HFFc6 (cell line): ENCODE results near the gene SGIP1. TPM values are rescaled to one million over a fixed set of nuclear protein-coding genes. Genes with fewer than 3 reads are reported as not detected.

Experiments used
- DNase-seq: peaks from one replicate; pipeline ENCODE4 v3.0.0-alpha.2; 2018
- H3K27ac Mint-ChIP-seq: 2 replicates; pipeline ENCODE4 v1.8.0; 2020; ENCODE audit warnings: mild to moderate bottlenecking, mixed read lengths
- H3K27me3 Mint-ChIP-seq: 2 replicates; pipeline ENCODE4 v1.8.0; 2021; ENCODE audit warnings: mild to moderate bottlenecking, moderate library complexity, mixed read lengths; ENCODE audit not compliant: insufficient read depth
- H3K36me3 Mint-ChIP-seq: 2 replicates; pipeline ENCODE4 v1.8.0; 2021; ENCODE audit warnings: low read depth, mixed read lengths
- H3K4me1 Mint-ChIP-seq: 2 replicates; pipeline ENCODE4 v1.8.0; 2020; ENCODE audit warnings: low read depth, mixed read lengths
- H3K4me3 Mint-ChIP-seq: 2 replicates; pipeline ENCODE4 v1.8.0; 2020; ENCODE audit warnings: mild to moderate bottlenecking, moderate library complexity, mixed read lengths
- H3K9me3 Mint-ChIP-seq: 2 replicates; pipeline ENCODE4 v1.8.0; 2020; ENCODE audit warnings: mild to moderate bottlenecking, mixed read lengths
- CTCF ChIP-seq: fragments of 200-600 bp; sonication (generic); IDR thresholded peaks from 2 replicates; pipeline ENCODE4 v1.5.0; 2021; ENCODE audit warnings: antibody characterized with exemption, mild to moderate bottlenecking
- total RNA-seq, 6 experiments: library from RNA; stranded (reverse); fragmentation: NEBNext Ultra II Directional; extraction: Animal tissue kit (Norgen Biotek cat#: 25700); gene quantifications; 2 replicates in 1 of 6; 3 replicates in 5 of 6; pipeline ENCODE4 v1.2.3, GENCODE V29; 2021

The SGIP1 gene
- total RNA-seq, 6 experiments from 2014 or later: 53.3 to 72.0 (median 57.9) TPM

DNA sequence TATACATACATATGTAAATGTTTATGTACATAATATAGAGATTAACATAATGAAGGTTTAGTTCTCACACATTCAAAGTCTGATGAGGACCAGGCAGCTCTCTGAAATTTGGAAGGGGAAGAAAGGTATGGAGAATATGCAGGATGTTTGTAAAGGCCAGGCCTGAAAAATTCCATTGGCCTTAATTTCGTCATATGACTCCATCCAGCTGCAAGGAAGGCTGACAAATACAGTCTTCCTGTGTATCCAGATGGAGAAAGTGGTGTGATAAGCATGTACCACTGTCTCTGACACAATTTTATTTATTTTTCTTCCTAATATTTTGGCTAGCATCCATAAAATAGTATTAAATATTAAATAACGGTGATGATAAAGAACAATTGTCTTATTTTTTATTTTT is 6.3 kb upstream of the SGIP1 start:
- Mint-ChIP-seq H3K4me3 (no peak overlapping the region), H3K9me3 (no peaks in the 10 kb centered on the region), H3K27ac (peak overlapping the region; percentile 74), H3K27me3 (no peaks in the 10 kb centered on the region; the same call in none of the 2 replicates), H3K36me3 (peaks cover 7% of the 10 kb centered on the region; the same call in 1 of the 2 replicates), H3K4me1 (peaks cover 88% of the 10 kb centered on the region)
- no peak for TF ChIP-seq CTCF
- peak; percentile 48 for DNase-seq

DNA sequence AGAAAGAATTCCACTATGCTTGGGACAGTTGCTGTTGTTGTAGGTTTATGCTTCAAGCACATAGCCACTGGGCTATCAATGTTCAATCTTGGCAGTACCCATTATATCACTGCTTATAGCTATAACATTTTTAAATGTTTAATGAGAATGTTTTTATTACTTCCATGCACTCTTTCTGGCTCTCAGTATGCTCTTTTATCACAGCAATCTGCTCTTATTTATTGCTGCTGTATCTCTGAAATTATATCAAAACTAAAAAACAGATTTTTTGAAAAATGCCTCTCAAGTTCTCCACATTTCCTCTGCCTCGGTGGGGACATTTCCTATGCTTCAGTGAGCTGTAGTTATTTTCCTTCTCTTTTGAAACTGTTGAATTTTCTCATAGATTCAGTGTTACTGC is 5.4 kb upstream of the SGIP1 start:
- Mint-ChIP-seq H3K4me1 (peaks cover 87% of the 10 kb centered on the region), H3K4me3 (no peak overlapping the region), H3K9me3 (no peaks in the 10 kb centered on the region), H3K36me3 (peaks cover 7% of the 10 kb centered on the region; the same call in 1 of the 2 replicates), H3K27ac (no peak overlapping the region), H3K27me3 (no peaks in the 10 kb centered on the region; the same call in none of the 2 replicates)
- no peak for TF ChIP-seq CTCF
- DNase-seq: no peak

DNA sequence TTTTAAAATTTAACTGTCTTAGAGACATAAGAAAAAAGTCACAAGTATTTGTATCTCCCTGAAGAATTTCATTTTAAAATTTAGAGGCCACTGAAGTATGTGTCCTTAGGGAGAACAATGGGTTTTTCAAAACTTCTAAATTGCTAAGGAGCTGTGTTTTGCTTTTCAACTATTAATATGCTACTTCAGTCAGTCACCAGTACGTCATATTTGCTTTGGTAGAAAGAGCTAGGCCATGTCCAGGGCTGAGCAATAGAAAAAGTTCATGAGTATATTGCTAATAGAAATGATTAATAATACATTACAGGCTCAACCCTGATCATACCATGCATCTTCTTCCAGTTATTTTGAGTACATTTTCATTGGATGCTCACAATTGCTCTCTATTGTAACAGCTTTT is 1.7 kb upstream of the SGIP1 start:
- H3K36me3 Mint-ChIP-seq: peaks cover 32% of the 10 kb centered on the region
- DNase-seq: no peak

DNA sequence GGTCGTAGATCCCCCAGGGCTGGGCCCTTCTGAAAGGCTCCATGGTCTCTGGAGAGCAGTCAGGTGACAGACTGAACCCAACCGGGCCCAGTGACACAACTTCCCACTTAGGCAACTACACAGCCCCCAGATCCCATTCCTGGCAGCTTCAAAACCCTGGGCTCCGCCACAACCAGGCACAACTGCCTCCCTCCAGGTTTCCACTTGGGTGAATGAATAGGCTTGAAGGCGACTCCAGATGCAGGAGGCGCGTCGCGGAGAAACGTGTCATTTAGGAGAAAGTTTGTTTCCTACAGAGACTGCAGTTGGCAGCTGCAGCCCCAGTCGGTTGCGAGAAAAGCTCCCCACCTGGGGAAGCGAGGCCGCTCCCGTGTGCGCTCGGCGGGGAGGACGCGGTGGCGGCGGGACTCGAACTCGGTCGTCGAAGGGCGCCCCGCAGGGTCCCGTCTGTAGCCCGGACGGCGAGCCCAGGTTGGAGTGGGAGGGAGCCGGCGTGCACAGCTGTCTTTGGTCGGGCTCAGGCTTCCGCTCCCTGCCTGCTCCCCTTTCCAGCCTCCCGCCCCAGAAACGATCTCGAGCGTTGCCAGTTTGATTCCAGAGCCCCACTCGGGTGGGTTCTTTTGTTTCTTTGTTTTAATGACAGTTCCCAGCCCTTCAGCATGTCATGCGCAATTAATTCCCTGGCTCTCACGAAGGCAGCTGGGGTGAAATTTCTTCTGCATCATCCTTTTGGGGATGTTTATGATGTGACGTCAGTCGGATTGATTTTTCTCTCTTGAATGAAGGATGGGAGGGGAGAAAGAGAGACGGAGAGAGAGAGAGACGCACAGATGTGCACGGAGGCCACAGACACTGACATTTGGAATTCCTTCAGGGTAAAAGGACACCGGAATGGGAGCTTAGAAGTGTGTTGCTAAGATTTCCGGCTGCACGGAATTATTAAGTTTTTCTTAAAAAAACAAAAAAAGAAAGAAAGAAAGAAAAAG is 862 bp upstream of the SGIP1 start:
- H3K27ac Mint-ChIP-seq: peak overlapping the region; percentile 92
- TF ChIP-seq CTCF: no peak
- peak overlapping the region; percentile 96 for H3K4me3 Mint-ChIP-seq
- H3K36me3 Mint-ChIP-seq: peaks cover 35% of the 10 kb centered on the region
- no peaks in the 10 kb centered on the region; the same call in none of the 2 replicates for H3K27me3 Mint-ChIP-seq
- DNase-seq: peak; percentile 72
- H3K4me1 Mint-ChIP-seq: peaks cover 84% of the 10 kb centered on the region
- H3K9me3 Mint-ChIP-seq: no peaks in the 10 kb centered on the region

More for the DNA sequence above, 1.7 kb upstream of the SGIP1 start:
- Mint-ChIP-seq H3K9me3 (no peaks in the 10 kb centered on the region), H3K27me3 (no peaks in the 10 kb centered on the region; the same call in none of the 2 replicates), H3K27ac (peak overlapping the region; percentile 92), H3K4me3 (peak overlapping the region; percentile 96), H3K4me1 (peaks cover 85% of the 10 kb centered on the region)
- TF ChIP-seq CTCF: no peak

- Mint-ChIP-seq H3K27me3 (no peaks in the 10 kb centered on the region; the same call in none of the 2 replicates), H3K36me3 (peaks cover 55% of the 10 kb centered on the region), H3K4me1 (peaks cover 86% of the 10 kb centered on the region), H3K27ac (peak overlapping the region; percentile 92), H3K9me3 (no peaks in the 10 kb centered on the region), H3K4me3 (peak overlapping the region; percentile 96)
- TF ChIP-seq CTCF: no peak
- DNase-seq: no peak
These were observed 1.1 kb downstream of the SGIP1 start for GRCh38 chr1:66535061-66535460.
